Bronchial epithelial cell (primary cell): ENCODE measurements around the gene ZC3H7A. TPM values are rescaled to one million over a fixed set of nuclear protein-coding genes. Genes with fewer than 3 reads are reported as not detected.

Experiments
- DNase-seq: peaks from one replicate; pipeline ENCODE4 v3.0.0-alpha.2; 2010; ENCODE audit warnings: low read depth
- FAIRE-seq: peaks from 2 replicates; lab custom pipeline; 2011; peaks lifted over from hg19 to GRCh38; lab: Jason Lieb, UNC
- H3K27me3 ChIP-seq: 2 replicates; pipeline ENCODE4 v1.5.1; 2011; ENCODE audit warnings: low read length; ENCODE audit not compliant: control insufficient read depth, insufficient read depth
- H3K36me3 ChIP-seq: 2 replicates; pipeline ENCODE4 v1.5.1; 2011; ENCODE audit warnings: low read length; ENCODE audit not compliant: control insufficient read depth, insufficient read depth
- H3K4me3 ChIP-seq: 2 replicates; pipeline ENCODE4 v1.5.1; 2011; ENCODE audit warnings: mild to moderate bottlenecking, low read depth, low read length, control low read depth
- total RNA-seq: library from RNA; depleted of rRNA; stranded (reverse); fragments of >200 nt; gene quantifications from 2 replicates; pipeline ENCODE4 v1.2.1, GENCODE V29; 2014
- TF ChIP-seq, protein P1 (sequence below): IDR thresholded peaks from 2 replicates; pipeline ENCODE4 v1.5.1; 2011; ENCODE audit warnings: mild to moderate bottlenecking, moderate library complexity, low read length, control low read depth, inconsistent platforms; ENCODE audit not compliant: insufficient read depth, severe bottlenecking

Gene ZC3H7A
- total RNA-seq, 1 donor from 2014 or later, result 26.9 TPM

DNA sequence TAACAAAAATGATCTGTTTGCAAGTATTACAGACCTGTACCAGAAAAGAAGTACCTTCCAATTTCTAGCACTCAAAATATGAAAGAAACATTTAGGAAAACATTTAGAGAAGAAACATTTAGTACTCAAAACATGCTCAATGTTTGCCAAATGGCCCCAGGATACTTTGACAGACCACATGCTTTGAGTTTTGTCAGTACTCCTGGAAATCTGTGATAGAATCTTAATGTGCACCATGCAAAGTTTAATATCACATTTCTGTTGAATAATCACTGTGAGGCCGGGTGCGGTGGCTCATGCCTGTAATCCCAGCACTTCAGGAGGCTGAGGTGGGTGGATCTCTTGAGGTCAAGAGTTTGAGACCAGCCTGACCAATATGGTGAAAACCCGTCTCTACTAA, 8.5 kb upstream of the ZC3H7A start:
- TF ChIP-seq, protein P1, sequence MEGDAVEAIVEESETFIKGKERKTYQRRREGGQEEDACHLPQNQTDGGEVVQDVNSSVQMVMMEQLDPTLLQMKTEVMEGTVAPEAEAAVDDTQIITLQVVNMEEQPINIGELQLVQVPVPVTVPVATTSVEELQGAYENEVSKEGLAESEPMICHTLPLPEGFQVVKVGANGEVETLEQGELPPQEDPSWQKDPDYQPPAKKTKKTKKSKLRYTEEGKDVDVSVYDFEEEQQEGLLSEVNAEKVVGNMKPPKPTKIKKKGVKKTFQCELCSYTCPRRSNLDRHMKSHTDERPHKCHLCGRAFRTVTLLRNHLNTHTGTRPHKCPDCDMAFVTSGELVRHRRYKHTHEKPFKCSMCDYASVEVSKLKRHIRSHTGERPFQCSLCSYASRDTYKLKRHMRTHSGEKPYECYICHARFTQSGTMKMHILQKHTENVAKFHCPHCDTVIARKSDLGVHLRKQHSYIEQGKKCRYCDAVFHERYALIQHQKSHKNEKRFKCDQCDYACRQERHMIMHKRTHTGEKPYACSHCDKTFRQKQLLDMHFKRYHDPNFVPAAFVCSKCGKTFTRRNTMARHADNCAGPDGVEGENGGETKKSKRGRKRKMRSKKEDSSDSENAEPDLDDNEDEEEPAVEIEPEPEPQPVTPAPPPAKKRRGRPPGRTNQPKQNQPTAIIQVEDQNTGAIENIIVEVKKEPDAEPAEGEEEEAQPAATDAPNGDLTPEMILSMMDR, result no peak
- FAIRE-seq (no peak), DNase-seq (no peak)
- Histone ChIP-seq H3K36me3 (no peaks in the 10 kb centered on the region), H3K27me3 (no peaks in the 10 kb centered on the region), H3K4me3 (no peak overlapping the region)

DNA sequence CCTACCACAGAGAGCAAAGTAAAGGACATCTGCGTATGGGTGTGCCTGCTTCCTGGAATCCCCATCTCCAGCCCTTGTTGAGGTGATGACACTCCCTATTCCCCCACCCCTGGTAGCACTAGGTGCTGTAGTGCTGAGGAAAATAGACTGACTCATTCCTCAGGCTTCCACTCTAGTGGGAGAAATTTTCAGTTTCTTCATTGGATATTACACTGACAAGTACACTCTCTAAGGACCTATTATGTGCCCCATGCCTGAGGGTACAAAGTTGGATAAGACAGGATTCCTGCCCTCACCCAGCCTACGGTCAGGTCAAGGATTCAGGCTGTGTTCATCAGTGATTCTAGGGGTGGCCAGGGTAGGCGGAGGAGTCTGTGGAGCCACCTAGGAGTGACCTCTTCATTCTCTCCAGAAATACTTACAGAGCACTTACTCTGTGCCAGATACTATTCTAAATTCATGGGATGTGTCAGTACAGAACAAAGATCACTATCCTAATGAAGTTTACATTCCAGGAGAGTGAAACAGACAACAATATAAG, 4.5 kb upstream of the ZC3H7A start:
- DNase-seq, result peak; percentile 62
- no peaks in the 10 kb centered on the region for H3K27me3 ChIP-seq
- FAIRE-seq, result no peak
- no peaks in the 10 kb centered on the region for H3K36me3 ChIP-seq
- TF ChIP-seq, protein P1, result no peak
- H3K4me3 ChIP-seq, result no peak overlapping the region

DNA sequence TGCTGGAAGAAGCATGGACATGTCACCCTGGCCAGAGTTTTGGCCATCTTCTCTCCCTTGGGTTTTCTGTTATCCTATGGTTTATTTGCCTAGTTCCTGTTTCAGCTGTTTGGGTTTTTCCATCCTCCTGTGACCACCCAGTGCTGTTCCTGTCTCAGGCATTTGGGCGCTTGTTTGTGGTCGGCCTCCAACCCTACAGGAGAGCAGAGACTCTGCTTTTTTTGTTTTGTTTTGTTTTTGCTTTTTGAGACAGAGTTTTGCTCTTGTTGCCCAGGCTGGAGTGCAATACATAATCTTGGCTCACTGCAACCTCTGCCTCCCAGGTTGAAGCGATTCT, 3.3 kb upstream of the ZC3H7A start:
- no peaks in the 10 kb centered on the region for H3K27me3 ChIP-seq
- TF ChIP-seq, protein P1, result no peak
- no peak overlapping the region for H3K4me3 ChIP-seq
- FAIRE-seq (no peak), DNase-seq (no peak)
- H3K36me3 ChIP-seq, result no peaks in the 10 kb centered on the region

DNA sequence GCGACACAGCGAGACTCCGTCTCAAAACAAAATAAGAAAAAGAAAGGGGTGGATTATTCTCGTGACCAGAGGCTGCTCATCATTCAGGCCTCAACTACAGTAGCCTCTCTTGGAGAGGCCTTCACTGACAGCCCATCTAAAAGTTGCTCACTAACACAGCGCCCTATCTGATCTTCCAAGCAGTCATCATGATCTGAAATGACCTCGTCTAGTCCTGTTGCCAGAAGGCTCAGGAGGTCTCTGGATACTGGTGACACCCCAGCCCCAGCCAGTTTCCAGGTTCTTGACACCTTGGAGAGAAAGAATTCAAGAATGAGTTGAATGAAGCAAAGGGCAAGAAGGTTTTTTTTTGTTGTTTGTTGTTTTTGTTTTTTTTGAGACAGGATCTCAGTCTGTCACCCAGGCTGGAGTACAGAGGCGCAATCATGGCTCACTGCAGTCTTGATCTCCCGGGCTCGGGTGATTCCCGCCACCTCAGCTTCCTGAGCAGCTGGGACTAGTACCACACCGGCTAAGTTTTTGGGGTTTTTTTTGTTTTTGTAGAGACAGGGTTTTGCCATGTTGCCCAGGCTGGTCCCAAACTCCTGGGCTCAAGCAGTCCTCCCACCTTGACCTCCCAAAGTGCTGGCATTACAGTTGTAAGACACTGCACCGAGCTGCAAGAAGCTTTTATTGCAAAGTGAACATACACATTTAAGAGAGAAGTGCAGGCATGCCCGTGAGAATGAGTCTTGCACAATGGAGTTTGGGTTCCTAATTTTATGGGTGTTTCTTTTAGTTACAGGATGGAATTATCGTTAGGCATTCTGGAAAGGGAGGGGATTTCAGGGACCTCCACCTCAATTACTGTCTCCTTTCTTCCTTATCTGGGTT, 2.7 kb upstream of the ZC3H7A start:
- no peak for DNase-seq
- H3K27me3 ChIP-seq, result no peaks in the 10 kb centered on the region
- TF ChIP-seq, protein P1, result no peak
- FAIRE-seq, result no peak
- no peaks in the 10 kb centered on the region for H3K36me3 ChIP-seq
- H3K4me3 ChIP-seq, result no peak overlapping the region

DNA sequence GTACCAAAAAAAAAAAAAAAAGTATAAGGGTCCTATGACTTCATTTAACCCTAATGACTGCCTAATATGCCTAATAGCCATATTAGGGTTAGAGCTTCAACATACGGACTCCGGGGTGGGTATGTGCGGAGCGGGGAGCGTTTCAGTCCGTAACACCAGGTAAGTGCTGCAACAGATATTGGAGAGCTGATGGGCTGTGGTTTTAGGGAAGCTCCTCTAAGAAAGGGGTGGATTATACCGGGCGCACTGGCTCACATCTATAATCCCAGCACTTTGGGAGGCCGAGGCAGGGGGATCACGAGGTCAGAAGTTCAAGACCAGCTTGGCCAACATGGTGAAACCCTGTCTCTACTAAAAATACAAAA, 1.9 kb upstream of the ZC3H7A start:
- Histone ChIP-seq H3K36me3 (no peaks in the 10 kb centered on the region), H3K4me3 (no peak overlapping the region), H3K27me3 (no peaks in the 10 kb centered on the region)
- FAIRE-seq, result no peak
- TF ChIP-seq, protein P1, result no peak
- DNase-seq, result no peak

DNA sequence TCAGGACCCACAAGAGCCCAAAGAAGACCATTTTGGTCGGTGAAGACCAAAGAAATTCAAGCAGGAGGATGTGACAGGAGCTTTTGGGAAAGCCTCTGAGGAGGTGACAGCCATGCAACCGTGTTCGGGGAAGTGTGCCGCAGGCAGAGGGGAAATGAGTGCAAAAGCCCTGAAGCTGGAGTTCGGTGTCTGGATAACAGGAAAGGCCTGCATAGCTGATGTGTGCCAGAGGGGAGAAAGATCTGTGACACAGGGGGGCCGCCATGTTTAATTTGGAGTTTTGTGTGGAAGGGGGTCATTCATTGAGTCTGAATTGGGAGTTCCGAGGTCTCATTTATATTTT, 870 bp upstream of the ZC3H7A start:
- peak overlapping the region; percentile 60 for H3K4me3 ChIP-seq
- H3K36me3 ChIP-seq, result no peaks in the 10 kb centered on the region
- no peaks in the 10 kb centered on the region for H3K27me3 ChIP-seq
- TF ChIP-seq, protein P1, result no peak
- no peak for FAIRE-seq
- no peak for DNase-seq
